ENCODE results near the gene BSPRY. TPM values are rescaled to one million over a fixed set of nuclear protein-coding genes. Genes with fewer than 3 reads are reported as not detected.

The BSPRY gene
- total and polyA plus RNA-seq, 2 of the 13 experiments (the other 11 are each of a cell fraction or from before 2014, with no cell fraction given): 0.09 to 0.26 TPM

DNA sequence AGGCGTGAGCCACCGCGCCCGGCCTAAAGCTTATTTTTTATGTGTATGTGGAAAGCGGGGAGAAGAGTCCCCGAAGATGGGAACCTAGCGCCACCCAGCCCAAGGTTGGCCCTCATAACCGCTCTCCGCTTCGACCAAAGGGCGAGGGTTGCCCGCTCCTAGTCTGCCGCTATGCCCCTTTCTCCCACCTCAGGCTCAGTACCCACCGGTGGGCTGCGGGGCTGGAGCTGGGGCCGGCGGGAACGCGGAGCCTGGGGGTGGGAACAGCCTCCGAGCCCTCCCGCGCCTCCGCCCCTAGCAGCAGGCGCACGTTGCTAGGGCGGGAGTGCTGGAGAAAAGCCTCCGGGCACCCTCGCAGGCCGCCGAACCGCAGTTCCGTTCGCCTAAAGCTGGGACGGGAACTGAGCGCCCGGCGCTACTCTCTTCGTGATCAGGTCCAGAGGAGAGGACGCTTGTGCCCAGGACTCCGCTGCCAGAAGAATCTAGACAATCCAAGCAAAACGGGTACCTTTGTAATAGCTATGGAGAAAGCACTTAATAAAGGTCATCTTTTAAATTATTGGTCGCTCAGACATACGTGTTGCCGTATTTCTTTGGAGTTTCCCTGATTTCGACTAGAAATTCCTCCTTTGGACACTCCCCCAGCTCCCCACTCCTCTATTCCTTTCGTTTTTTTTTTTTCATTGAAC, 9.2 kb upstream of the BSPRY start, which contains the start of gene WDR31 (continued):
- TF ChIP-seq ZNF83 (CRISPR knock-in tag; IDR thresholded peaks at IDR 0.05; ENCODE audit: borderline replicate concordance) (no peak), MAFK (conservative IDR thresholded peaks at IDR 0.05 in 1 of 2, IDR thresholded peaks at IDR 0.05 in 1 of 2; ENCODE audit: low read length in 2 of 2) (peak in 1 of 2 experiments; percentile 82; a peak in 2 of 4 replicates), KAT2B (IDR thresholded peaks at IDR 0.05; ENCODE audit: borderline replicate concordance, low read depth, low read length) (no peak), POLR2AphosphoS5 (IDR thresholded peaks at IDR 0.05; ENCODE audit: low read depth, low read length) (peak; percentile 68), ZNF616 (CRISPR knock-in tag; IDR thresholded peaks at IDR 0.05; ENCODE audit: low read depth) (no peak), ZNF720 (CRISPR knock-in tag; IDR thresholded peaks at IDR 0.05) (no peak), ZNF24 (IDR thresholded peaks at IDR 0.05) (0 out of 2 replicates have a peak, but pooled peaks have one; percentile 41), TAF1 (CRISPR knock-in tag; IDR thresholded peaks at IDR 0.05) (peak; percentile 71; the same call in 1 of the 2 replicates), ZFY (CRISPR knock-in tag; IDR thresholded peaks at IDR 0.05) (peak; percentile 85)
- TF ChIP-seq, protein P1, sequence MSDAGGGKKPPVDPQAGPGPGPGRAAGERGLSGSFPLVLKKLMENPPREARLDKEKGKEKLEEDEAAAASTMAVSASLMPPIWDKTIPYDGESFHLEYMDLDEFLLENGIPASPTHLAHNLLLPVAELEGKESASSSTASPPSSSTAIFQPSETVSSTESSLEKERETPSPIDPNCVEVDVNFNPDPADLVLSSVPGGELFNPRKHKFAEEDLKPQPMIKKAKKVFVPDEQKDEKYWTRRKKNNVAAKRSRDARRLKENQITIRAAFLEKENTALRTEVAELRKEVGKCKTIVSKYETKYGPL (CRISPR knock-in tag; IDR thresholded peaks at IDR 0.05): no peak
- TF ChIP-seq, protein P2, sequence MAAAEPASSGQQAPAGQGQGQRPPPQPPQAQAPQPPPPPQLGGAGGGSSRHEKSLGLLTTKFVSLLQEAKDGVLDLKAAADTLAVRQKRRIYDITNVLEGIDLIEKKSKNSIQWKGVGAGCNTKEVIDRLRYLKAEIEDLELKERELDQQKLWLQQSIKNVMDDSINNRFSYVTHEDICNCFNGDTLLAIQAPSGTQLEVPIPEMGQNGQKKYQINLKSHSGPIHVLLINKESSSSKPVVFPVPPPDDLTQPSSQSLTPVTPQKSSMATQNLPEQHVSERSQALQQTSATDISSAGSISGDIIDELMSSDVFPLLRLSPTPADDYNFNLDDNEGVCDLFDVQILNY (CRISPR knock-in tag; conservative IDR thresholded peaks at IDR 0.05): peak; percentile 83
- TF ChIP-seq, protein P3, sequence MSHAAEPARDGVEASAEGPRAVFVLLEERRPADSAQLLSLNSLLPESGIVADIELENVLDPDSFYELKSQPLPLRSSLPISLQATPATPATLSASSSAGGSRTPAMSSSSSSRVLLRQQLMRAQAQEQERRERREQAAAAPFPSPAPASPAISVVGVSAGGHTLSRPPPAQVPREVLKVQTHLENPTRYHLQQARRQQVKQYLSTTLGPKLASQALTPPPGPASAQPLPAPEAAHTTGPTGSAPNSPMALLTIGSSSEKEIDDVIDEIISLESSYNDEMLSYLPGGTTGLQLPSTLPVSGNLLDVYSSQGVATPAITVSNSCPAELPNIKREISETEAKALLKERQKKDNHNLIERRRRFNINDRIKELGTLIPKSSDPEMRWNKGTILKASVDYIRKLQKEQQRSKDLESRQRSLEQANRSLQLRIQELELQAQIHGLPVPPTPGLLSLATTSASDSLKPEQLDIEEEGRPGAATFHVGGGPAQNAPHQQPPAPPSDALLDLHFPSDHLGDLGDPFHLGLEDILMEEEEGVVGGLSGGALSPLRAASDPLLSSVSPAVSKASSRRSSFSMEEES (CRISPR knock-in tag; IDR thresholded peaks at IDR 0.05): peak; percentile 38; the same call in 1 of the 2 replicates
- TF ChIP-seq, protein P4, sequence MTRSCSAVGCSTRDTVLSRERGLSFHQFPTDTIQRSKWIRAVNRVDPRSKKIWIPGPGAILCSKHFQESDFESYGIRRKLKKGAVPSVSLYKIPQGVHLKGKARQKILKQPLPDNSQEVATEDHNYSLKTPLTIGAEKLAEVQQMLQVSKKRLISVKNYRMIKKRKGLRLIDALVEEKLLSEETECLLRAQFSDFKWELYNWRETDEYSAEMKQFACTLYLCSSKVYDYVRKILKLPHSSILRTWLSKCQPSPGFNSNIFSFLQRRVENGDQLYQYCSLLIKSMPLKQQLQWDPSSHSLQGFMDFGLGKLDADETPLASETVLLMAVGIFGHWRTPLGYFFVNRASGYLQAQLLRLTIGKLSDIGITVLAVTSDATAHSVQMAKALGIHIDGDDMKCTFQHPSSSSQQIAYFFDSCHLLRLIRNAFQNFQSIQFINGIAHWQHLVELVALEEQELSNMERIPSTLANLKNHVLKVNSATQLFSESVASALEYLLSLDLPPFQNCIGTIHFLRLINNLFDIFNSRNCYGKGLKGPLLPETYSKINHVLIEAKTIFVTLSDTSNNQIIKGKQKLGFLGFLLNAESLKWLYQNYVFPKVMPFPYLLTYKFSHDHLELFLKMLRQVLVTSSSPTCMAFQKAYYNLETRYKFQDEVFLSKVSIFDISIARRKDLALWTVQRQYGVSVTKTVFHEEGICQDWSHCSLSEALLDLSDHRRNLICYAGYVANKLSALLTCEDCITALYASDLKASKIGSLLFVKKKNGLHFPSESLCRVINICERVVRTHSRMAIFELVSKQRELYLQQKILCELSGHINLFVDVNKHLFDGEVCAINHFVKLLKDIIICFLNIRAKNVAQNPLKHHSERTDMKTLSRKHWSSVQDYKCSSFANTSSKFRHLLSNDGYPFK (CRISPR knock-in tag; IDR thresholded peaks at IDR 0.05; ENCODE audit: borderline replicate concordance): peak; percentile 64; the same call in 1 of the 2 replicates
- TF ChIP-seq, protein P5, sequence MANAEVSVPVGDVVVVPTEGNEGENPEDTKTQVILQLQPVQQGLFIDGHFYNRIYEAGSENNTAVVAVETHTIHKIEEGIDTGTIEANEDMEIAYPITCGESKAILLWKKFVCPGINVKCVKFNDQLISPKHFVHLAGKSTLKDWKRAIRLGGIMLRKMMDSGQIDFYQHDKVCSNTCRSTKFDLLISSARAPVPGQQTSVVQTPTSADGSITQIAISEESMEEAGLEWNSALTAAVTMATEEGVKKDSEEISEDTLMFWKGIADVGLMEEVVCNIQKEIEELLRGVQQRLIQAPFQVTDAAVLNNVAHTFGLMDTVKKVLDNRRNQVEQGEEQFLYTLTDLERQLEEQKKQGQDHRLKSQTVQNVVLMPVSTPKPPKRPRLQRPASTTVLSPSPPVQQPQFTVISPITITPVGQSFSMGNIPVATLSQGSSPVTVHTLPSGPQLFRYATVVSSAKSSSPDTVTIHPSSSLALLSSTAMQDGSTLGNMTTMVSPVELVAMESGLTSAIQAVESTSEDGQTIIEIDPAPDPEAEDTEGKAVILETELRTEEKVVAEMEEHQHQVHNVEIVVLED (CRISPR knock-in tag; IDR thresholded peaks at IDR 0.05; ENCODE audit: borderline replicate concordance): peak; percentile 79
- TF ChIP-seq, protein P6, sequence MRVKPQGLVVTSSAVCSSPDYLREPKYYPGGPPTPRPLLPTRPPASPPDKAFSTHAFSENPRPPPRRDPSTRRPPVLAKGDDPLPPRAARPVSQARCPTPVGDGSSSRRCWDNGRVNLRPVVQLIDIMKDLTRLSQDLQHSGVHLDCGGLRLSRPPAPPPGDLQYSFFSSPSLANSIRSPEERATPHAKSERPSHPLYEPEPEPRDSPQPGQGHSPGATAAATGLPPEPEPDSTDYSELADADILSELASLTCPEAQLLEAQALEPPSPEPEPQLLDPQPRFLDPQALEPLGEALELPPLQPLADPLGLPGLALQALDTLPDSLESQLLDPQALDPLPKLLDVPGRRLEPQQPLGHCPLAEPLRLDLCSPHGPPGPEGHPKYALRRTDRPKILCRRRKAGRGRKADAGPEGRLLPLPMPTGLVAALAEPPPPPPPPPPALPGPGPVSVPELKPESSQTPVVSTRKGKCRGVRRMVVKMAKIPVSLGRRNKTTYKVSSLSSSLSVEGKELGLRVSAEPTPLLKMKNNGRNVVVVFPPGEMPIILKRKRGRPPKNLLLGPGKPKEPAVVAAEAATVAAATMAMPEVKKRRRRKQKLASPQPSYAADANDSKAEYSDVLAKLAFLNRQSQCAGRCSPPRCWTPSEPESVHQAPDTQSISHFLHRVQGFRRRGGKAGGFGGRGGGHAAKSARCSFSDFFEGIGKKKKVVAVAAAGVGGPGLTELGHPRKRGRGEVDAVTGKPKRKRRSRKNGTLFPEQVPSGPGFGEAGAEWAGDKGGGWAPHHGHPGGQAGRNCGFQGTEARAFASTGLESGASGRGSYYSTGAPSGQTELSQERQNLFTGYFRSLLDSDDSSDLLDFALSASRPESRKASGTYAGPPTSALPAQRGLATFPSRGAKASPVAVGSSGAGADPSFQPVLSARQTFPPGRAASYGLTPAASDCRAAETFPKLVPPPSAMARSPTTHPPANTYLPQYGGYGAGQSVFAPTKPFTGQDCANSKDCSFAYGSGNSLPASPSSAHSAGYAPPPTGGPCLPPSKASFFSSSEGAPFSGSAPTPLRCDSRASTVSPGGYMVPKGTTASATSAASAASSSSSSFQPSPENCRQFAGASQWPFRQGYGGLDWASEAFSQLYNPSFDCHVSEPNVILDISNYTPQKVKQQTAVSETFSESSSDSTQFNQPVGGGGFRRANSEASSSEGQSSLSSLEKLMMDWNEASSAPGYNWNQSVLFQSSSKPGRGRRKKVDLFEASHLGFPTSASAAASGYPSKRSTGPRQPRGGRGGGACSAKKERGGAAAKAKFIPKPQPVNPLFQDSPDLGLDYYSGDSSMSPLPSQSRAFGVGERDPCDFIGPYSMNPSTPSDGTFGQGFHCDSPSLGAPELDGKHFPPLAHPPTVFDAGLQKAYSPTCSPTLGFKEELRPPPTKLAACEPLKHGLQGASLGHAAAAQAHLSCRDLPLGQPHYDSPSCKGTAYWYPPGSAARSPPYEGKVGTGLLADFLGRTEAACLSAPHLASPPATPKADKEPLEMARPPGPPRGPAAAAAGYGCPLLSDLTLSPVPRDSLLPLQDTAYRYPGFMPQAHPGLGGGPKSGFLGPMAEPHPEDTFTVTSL (CRISPR knock-in tag; IDR thresholded peaks at IDR 0.05; ENCODE audit: borderline replicate concordance): peak; percentile 59
